Adrenal gland (tissue), 12 donors: ENCODE measurements around the gene UQCRH. TPM values are rescaled to one million over a fixed set of nuclear protein-coding genes. Genes with fewer than 3 reads are reported as not detected.
"Not testable (repeated sequence)": the region's sequence is repeated elsewhere in the genome, so short reads cannot be mapped to it uniquely, and the experiment has no call there.

ENCODE experiments used
- DNase-seq, 7 donors: peaks; one replicate each; pipeline ENCODE4 v3.0.0-alpha.2; 2019 to 2020
- H3K27ac ChIP-seq, 5 donors: fragments of 200-600 bp; sonication (generic) in 4 of 5; 1 replicate in 3 of 5; 2 replicates in 2 of 5; pipeline versions ENCODE4 v1.5.1 to v1.8.0; 2016 to 2020; ENCODE audit warnings: mild to moderate bottlenecking in 1 of 5
- H3K27me3 ChIP-seq: fragments of 200-600 bp; 2 replicates; pipeline ENCODE4 v1.8.0; 2021
- H3K36me3 ChIP-seq, 2 donors: fragments of 200-600 bp; replicated peaks in 1 of 2; 1 replicate in 1 of 2; 2 replicates in 1 of 2; pipeline versions ENCODE4 v1.5.1 to v1.8.0; 2018 to 2022
- H3K4me1 ChIP-seq, 2 donors: fragments of 200-600 bp; replicated peaks in 1 of 2; 1 replicate in 1 of 2; 2 replicates in 1 of 2; pipeline versions ENCODE4 v1.5.1 to v1.8.0; 2018 to 2021
- H3K4me3 ChIP-seq, 4 donors: fragments of 200-600 bp; sonication (generic) in 3 of 4; one replicate each; pipeline ENCODE4 v1.5.1; 2016 to 2018
- H3K9me3 ChIP-seq, 3 donors: fragments of 200-600 bp; sonication (generic) in 1 of 3; replicated peaks in 1 of 3; 1 replicate in 2 of 3; 2 replicates in 1 of 3; pipeline versions ENCODE4 v1.5.1 to v1.8.0; 2016 to 2021
- CTCF ChIP-seq, 6 experiments: fragments of 450-650 bp in 4 of 6; fragments of 200-600 bp in 2 of 6; sonication (generic) in 1 of 6; IDR thresholded peaks; 1 replicate in 5 of 6; 2 replicates in 1 of 6; pipeline versions ENCODE4 v1.5.1 to v1.8.0; 2016 to 2021; ENCODE audit warnings: antibody characterized with exemption in 6 of 6, mild to moderate bottlenecking in 2 of 6, moderate library complexity in 1 of 6
- POLR2A ChIP-seq, 2 donors: fragments of 450-650 bp; IDR thresholded peaks; one replicate each; pipeline ENCODE4 v1.6.1; 2017; ENCODE audit warnings: antibody characterized with exemption in 2 of 2, mild to moderate bottlenecking in 2 of 2, moderate library complexity in 1 of 2
- WGBS, 4 donors: extraction: QIAGEN DNeasy Blood & Tissue Kit in 2 of 4; methylation state at CpG; one replicate each; pipeline versions ENCODE4 v1.1.5 to v1.1.7; 2013 to 2017; 5-methylcytosine and 5-hydroxymethylcytosine counted together
- intact Hi-C, 2 donors: fragments of 100-400 bp; cut with DNase I; formaldehyde crosslinking; loops; one replicate each; pipeline versions ENCODE4 v1.14.1 to v1.15.0; 2022 to 2023
- polyA plus RNA-seq, 3 donors: library from polyadenylated mRNA; stranded (reverse); fragments of 200-250 nt in 2 of 3; fragments of 350-450 nt in 1 of 3; fragmentation: Illumina TruSeq in 1 of 3; extraction: RNeasy Lipid Tissue Mini Kit (QIAGEN cat#74804) in 1 of 3; gene quantifications; one replicate each; pipeline ENCODE4 v1.2.3, GENCODE V29; 2013 to 2014
- total RNA-seq, 9 donors: library from RNA; depleted of rRNA in 4 of 9; stranded (reverse); fragments of >200 nt in 4 of 9; fragments of 120-200 nt in 1 of 9; fragmentation: NEBNext Ultra II Directional in 1 of 9; extraction: Animal tissue kit (Norgen Biotek cat#: 25700) in 1 of 9; gene quantifications; one replicate each; pipeline versions ENCODE4 v1.1.0 to v1.2.4, GENCODE V29; 2013 to 2023
- donor health status: healthy with polysubstance abuse.
- donor health status: Bipolar disorder and iron deficiency.
- donor health status: DM: yes; HTN: yes; CAD: no.
- donor health status: DM: no; HTN: no; CAD: no.
- donor health status: DM: no; HTN: no; CAD: no.
- donor health status: DM: yes; HTN: yes; CAD: no.

The UQCRH gene
- total and polyA plus RNA-seq, 12 donors, result 118 to 317 (median 195) TPM

- TF ChIP-seq POLR2A (IDR thresholded peaks at IDR 0.05), result no peak
- no peak for TF ChIP-seq CTCF (IDR thresholded peaks at IDR 0.05)
- Histone ChIP-seq H3K36me3 (no peaks in the 10 kb centered on the region), H3K27ac (no peak overlapping the region), H3K4me1 (no peaks in the 10 kb centered on the region), H3K4me3 (no peak overlapping the region), H3K9me3 (no peaks in the 10 kb centered on the region), H3K27me3 (no peaks in the 10 kb centered on the region)
- DNase-seq, result no peak
- intact Hi-C loops, result no loop called here
- WGBS, 4 donors, result 66 to 73% (median 73%) methylated on average over 2 of the region's 2 CpGs
Measured at GRCh38 chr1:46334030-46334384, 30.5 kb downstream of the UQCRH start.

- TF ChIP-seq POLR2A (IDR thresholded peaks at IDR 0.05) (no peak), CTCF (IDR thresholded peaks at IDR 0.05) (no peak)
- H3K27ac ChIP-seq, result no peak overlapping the region
- 72 to 85% (median 83%) methylated on average over 3 of the region's 3 CpGs for WGBS, 4 donors
- H3K27me3 ChIP-seq, result no peaks in the 10 kb centered on the region
- H3K4me1 ChIP-seq, result peaks cover 0 to 8% of the 10 kb centered on the region in 2 donors
- no peak for DNase-seq
- no peaks in the 10 kb centered on the region for H3K9me3 ChIP-seq
- intact Hi-C loops, result no loop called here
- no peak overlapping the region for H3K4me3 ChIP-seq
- no peaks in the 10 kb centered on the region for H3K36me3 ChIP-seq
Measured at GRCh38 chr1:46335081-46335480, 31.6 kb downstream of the UQCRH start.

- peaks cover 13 to 21% of the 10 kb centered on the region in 2 donors for H3K4me1 ChIP-seq
- intact Hi-C loops, H3K9me3 ChIP-seq, H3K36me3 ChIP-seq, H3K4me3 ChIP-seq, DNase-seq, H3K27ac ChIP-seq, H3K27me3 ChIP-seq: not testable (repeated sequence)
- 91 to 95% (median 92%) methylated on average over 9 to 14 of the region's 14 CpGs for WGBS, 4 donors
Measured at GRCh38 chr1:46337409-46337808, 33.9 kb downstream of the UQCRH start.

- Histone ChIP-seq H3K4me1 (peaks cover 13 to 25% of the 10 kb centered on the region in 2 donors), H3K9me3 (no peaks in the 10 kb centered on the region), H3K27ac (peak within 1 kb of the TSS; percentile 95 to 100 (median 98)), H3K27me3 (no peaks in the 10 kb centered on the region), H3K36me3 (peaks cover 0 to 14% of the 10 kb centered on the region in 2 donors), H3K4me3 (peak within 1 kb of the TSS; percentile 70 to 92 (median 76))
- peak; percentile 82 to 94 for TF ChIP-seq POLR2A (IDR thresholded peaks at IDR 0.05)
- peak; percentile 44 to 72 (median 59) for TF ChIP-seq CTCF (IDR thresholded peaks at IDR 0.05)
- WGBS, 4 donors, result 0 to 1% (median 0%) methylated on average over 29 to 53 of the region's 53 CpGs
- intact Hi-C loops, result loop anchor here in 1 of 2 donors (10.0 kb wide), 1 partner anchor 96 kb away; the partner anchor contains the start of gene RAD54L
- peak; percentile 91 to 99 (median 97) for DNase-seq
Measured at GRCh38 chr1:46340404-46341221, 37.1 kb downstream of the UQCRH start, which contains the start of gene NSUN4. TSS of gene NSUN4 (plus strand) at chr1:46340807. CDS start at chr1:46340827, 20 bp downstream.
